WTC11 (cell line): Measurements from ENCODE around the gene KRT83. TPM values are rescaled to one million over a fixed set of nuclear protein-coding genes. Genes with fewer than 3 reads are reported as not detected.

ENCODE experiments used
- ATAC-seq: fragments of 200-7000 bp; cut with Tn5 transposase; 2 replicates; pipeline ENCODE4 v1.10.0; 2021; ENCODE audit warnings: mild to moderate bottlenecking, moderate library complexity
- CTCF ChIA-PET: fragments of 300-600 bp; sonication (Branson Sonifier 250); formaldehyde crosslinking; loops from one replicate; lab custom pipeline; 2021; ENCODE audit warnings: antibody characterized with exemption; lab: Charles Lee
- POLR2A ChIA-PET: fragments of 350-600 bp; sonication (Branson Sonifier 250); formaldehyde crosslinking; loops from one replicate; lab custom pipeline; 2021; ENCODE audit warnings: antibody characterized with exemption; lab: Charles Lee
- DNase-seq: peaks from one replicate; pipeline ENCODE4 v3.0.0; 2021; ENCODE audit warnings: low spot score
- H3K27ac Mint-ChIP-seq: 2 replicates; pipeline ENCODE4 v1.8.0; 2021; ENCODE audit warnings: mixed read lengths
- H3K27me3 Mint-ChIP-seq: 2 replicates; pipeline ENCODE4 v1.8.0; 2021; ENCODE audit warnings: low read depth, mild to moderate bottlenecking, moderate library complexity, mixed read lengths
- H3K36me3 Mint-ChIP-seq: 2 replicates; pipeline ENCODE4 v1.8.0; 2021; ENCODE audit warnings: mixed read lengths
- H3K4me1 Mint-ChIP-seq: 2 replicates; pipeline ENCODE4 v1.8.0; 2022; ENCODE audit warnings: mixed read lengths
- H3K4me3 Mint-ChIP-seq: 2 replicates; pipeline ENCODE4 v1.8.0; 2021; ENCODE audit warnings: mild to moderate bottlenecking, moderate library complexity, mixed read lengths
- H3K9me3 Mint-ChIP-seq: 2 replicates; pipeline ENCODE4 v1.8.0; 2021; ENCODE audit warnings: mixed read lengths
- ESRRA ChIP-seq: sonication (generic); formaldehyde crosslinking; IDR thresholded peaks from 2 replicates; pipeline ENCODE4 v1.8.1; 2022; ENCODE audit warnings: mild to moderate bottlenecking, missing genetic modification reagents, borderline replicate concordance
- GTF2I ChIP-seq: fragments of 250-450 bp; sonication (Bioruptor Pico); conservative IDR thresholded peaks from 2 replicates; pipeline ENCODE4 v1.4.0; 2021; ENCODE audit warnings: mild to moderate bottlenecking
- MYBL2 ChIP-seq: sonication (generic); formaldehyde crosslinking; IDR thresholded peaks from 2 replicates; pipeline ENCODE4 v1.8.1; 2023; ENCODE audit warnings: mild to moderate bottlenecking, moderate library complexity, missing genetic modification reagents
- NFE2L1 ChIP-seq: sonication (generic); formaldehyde crosslinking; IDR thresholded peaks from 2 replicates; pipeline ENCODE4 v1.8.1; 2023; ENCODE audit warnings: missing genetic modification reagents
- NFYB ChIP-seq: sonication (generic); formaldehyde crosslinking; conservative IDR thresholded peaks from 2 replicates; pipeline ENCODE4 v1.8.0; 2022; ENCODE audit warnings: low read depth, missing genetic modification reagents
- SP1 ChIP-seq: sonication (generic); formaldehyde crosslinking; conservative IDR thresholded peaks from 2 replicates; pipeline ENCODE4 v1.8.1; 2022; ENCODE audit warnings: missing genetic modification reagents
- TP53 ChIP-seq: sonication (generic); formaldehyde crosslinking; IDR thresholded peaks from 2 replicates; pipeline ENCODE4 v1.8.1; 2023; ENCODE audit warnings: mild to moderate bottlenecking, missing genetic modification reagents
- ZNF232 ChIP-seq: sonication (generic); formaldehyde crosslinking; IDR thresholded peaks from 2 replicates; pipeline ENCODE4 v1.8.0; 2022; ENCODE audit warnings: mild to moderate bottlenecking, missing genetic modification reagents
- ZNF317 ChIP-seq: sonication (generic); formaldehyde crosslinking; IDR thresholded peaks from 2 replicates; pipeline ENCODE4 v1.8.1; 2023; ENCODE audit warnings: low read depth, mild to moderate bottlenecking, moderate library complexity, missing genetic modification reagents, borderline replicate concordance
- ZNF416 ChIP-seq: fragments of 250-450 bp; sonication (Bioruptor Pico); IDR thresholded peaks from 2 replicates; pipeline ENCODE4 v1.9.0; 2021; ENCODE audit warnings: mild to moderate bottlenecking, inconsistent platforms
- total RNA-seq: library from RNA; stranded (reverse); gene quantifications from 3 replicates; pipeline ENCODE4 v1.2.3, GENCODE V29; 2021
- TF ChIP-seq, protein P1 (sequence below): sonication (generic); formaldehyde crosslinking; IDR thresholded peaks from 2 replicates; pipeline ENCODE4 v1.8.1; 2022; ENCODE audit warnings: mild to moderate bottlenecking, moderate library complexity, missing genetic modification reagents
- TF ChIP-seq, protein P2 (sequence below): sonication (generic); formaldehyde crosslinking; IDR thresholded peaks from 2 replicates; pipeline ENCODE4 v1.8.0; 2023; ENCODE audit warnings: missing genetic modification reagents
- TF ChIP-seq, protein P3 (sequence below): fragments of 250-450 bp; sonication (Bioruptor Pico); IDR thresholded peaks from 2 replicates; pipeline ENCODE4 v1.9.0; 2021; ENCODE audit warnings: moderate library complexity, mild to moderate bottlenecking, inconsistent platforms, borderline replicate concordance
- TF ChIP-seq, protein P4 (sequence below): sonication (generic); formaldehyde crosslinking; IDR thresholded peaks from 2 replicates; pipeline ENCODE4 v1.8.1; 2023; ENCODE audit warnings: mild to moderate bottlenecking, missing genetic modification reagents
- TF ChIP-seq, protein P5 (sequence below): sonication (generic); formaldehyde crosslinking; IDR thresholded peaks from 2 replicates; pipeline ENCODE4 v1.8.0; 2023; ENCODE audit warnings: missing genetic modification reagents, mild to moderate bottlenecking, borderline replicate concordance
- TF ChIP-seq, protein P6 (sequence below): sonication (generic); formaldehyde crosslinking; IDR thresholded peaks from 2 replicates; pipeline ENCODE4 v1.8.0; 2022; ENCODE audit warnings: mild to moderate bottlenecking, missing genetic modification reagents
- TF ChIP-seq, protein P7 (sequence below): fragments of 250-450 bp; sonication (Bioruptor Pico); IDR thresholded peaks from 2 replicates; pipeline ENCODE4 v1.8.0; 2021; ENCODE audit warnings: mild to moderate bottlenecking
- TF ChIP-seq, protein P8 (sequence below): fragments of 250-450 bp; sonication (Bioruptor Pico); conservative IDR thresholded peaks from 2 replicates; pipeline ENCODE4 v1.9.0; 2021; ENCODE audit warnings: mild to moderate bottlenecking
- TF ChIP-seq, protein P9 (sequence below): sonication (generic); formaldehyde crosslinking; IDR thresholded peaks from 2 replicates; pipeline ENCODE4 v1.8.1; 2023; ENCODE audit warnings: mild to moderate bottlenecking, missing genetic modification reagents, moderate library complexity
- TF ChIP-seq, protein P10 (sequence below): sonication (generic); formaldehyde crosslinking; IDR thresholded peaks from 2 replicates; pipeline ENCODE4 v1.8.1; 2023; ENCODE audit warnings: mild to moderate bottlenecking, missing genetic modification reagents, moderate library complexity

KRT83 gene
- total RNA-seq, 1 experiment from 2014 or later: not detected

DNA sequence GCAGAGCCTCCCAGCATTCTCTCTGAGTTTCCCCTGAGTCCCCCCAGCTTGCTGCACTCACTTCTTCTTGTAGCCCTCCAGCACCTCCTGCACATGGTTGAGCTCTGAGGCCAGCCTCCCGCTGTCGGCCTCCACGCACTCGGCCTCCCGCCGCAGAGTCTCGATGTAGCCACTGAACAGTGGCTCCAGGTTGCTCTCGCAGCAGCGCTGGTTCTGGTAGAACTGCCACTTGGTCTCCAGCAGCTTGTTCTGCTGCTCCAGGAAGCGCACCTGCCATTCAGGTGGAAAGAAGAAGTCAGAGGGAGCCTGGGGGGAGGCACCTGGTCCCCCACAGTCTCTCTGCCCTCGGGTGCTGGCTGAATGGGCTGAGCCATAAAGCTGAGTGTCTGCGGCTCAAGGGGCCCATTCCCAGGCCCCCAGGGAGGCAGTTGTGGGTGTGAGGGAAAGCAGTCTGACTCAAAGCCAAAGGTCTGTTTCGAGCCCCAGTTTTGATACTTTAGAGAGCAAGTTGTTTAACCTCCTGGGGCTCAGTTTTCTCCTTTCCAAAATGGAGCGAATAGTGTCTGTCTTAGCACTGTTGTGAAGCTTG lies 43.8 kb upstream of the KRT83 start:
- H3K4me3 Mint-ChIP-seq: no peak overlapping the region
- ChIA-PET CTCF (interaction anchor here (0.7 to 1.5 kb wide), 6 partner anchors 31 to 506 kb away, joined by 4 to 5 read pairs (median 5); no protein-coding TSS in a partner anchor), POLR2A (no interaction called here)
- H3K27ac Mint-ChIP-seq: no peak overlapping the region
- H3K36me3 Mint-ChIP-seq: no peaks in the 10 kb centered on the region
- no peaks in the 10 kb centered on the region for H3K27me3 Mint-ChIP-seq
- DNase-seq: no peak
- no peaks in the 10 kb centered on the region for H3K4me1 Mint-ChIP-seq
- no peak for TF ChIP-seq ZNF416
- TF ChIP-seq, protein P1, sequence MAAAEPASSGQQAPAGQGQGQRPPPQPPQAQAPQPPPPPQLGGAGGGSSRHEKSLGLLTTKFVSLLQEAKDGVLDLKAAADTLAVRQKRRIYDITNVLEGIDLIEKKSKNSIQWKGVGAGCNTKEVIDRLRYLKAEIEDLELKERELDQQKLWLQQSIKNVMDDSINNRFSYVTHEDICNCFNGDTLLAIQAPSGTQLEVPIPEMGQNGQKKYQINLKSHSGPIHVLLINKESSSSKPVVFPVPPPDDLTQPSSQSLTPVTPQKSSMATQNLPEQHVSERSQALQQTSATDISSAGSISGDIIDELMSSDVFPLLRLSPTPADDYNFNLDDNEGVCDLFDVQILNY (CRISPR knock-in tag): no peak
- TF ChIP-seq, protein P2, sequence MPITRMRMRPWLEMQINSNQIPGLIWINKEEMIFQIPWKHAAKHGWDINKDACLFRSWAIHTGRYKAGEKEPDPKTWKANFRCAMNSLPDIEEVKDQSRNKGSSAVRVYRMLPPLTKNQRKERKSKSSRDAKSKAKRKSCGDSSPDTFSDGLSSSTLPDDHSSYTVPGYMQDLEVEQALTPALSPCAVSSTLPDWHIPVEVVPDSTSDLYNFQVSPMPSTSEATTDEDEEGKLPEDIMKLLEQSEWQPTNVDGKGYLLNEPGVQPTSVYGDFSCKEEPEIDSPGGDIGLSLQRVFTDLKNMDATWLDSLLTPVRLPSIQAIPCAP: no peak
- TF ChIP-seq, protein P3, sequence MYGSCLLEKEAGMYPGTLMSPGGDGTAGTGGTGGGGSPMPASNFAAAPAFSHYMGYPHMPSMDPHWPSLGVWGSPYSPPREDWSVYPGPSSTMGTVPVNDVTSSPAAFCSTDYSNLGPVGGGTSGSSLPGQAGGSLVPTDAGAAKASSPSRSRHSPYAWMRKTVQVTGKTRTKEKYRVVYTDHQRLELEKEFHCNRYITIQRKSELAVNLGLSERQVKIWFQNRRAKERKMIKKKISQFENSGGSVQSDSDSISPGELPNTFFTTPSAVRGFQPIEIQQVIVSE (CRISPR knock-in tag): no peak
- TF ChIP-seq, protein P4, sequence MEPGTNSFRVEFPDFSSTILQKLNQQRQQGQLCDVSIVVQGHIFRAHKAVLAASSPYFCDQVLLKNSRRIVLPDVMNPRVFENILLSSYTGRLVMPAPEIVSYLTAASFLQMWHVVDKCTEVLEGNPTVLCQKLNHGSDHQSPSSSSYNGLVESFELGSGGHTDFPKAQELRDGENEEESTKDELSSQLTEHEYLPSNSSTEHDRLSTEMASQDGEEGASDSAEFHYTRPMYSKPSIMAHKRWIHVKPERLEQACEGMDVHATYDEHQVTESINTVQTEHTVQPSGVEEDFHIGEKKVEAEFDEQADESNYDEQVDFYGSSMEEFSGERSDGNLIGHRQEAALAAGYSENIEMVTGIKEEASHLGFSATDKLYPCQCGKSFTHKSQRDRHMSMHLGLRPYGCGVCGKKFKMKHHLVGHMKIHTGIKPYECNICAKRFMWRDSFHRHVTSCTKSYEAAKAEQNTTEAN: no peak
- TF ChIP-seq, protein P5, sequence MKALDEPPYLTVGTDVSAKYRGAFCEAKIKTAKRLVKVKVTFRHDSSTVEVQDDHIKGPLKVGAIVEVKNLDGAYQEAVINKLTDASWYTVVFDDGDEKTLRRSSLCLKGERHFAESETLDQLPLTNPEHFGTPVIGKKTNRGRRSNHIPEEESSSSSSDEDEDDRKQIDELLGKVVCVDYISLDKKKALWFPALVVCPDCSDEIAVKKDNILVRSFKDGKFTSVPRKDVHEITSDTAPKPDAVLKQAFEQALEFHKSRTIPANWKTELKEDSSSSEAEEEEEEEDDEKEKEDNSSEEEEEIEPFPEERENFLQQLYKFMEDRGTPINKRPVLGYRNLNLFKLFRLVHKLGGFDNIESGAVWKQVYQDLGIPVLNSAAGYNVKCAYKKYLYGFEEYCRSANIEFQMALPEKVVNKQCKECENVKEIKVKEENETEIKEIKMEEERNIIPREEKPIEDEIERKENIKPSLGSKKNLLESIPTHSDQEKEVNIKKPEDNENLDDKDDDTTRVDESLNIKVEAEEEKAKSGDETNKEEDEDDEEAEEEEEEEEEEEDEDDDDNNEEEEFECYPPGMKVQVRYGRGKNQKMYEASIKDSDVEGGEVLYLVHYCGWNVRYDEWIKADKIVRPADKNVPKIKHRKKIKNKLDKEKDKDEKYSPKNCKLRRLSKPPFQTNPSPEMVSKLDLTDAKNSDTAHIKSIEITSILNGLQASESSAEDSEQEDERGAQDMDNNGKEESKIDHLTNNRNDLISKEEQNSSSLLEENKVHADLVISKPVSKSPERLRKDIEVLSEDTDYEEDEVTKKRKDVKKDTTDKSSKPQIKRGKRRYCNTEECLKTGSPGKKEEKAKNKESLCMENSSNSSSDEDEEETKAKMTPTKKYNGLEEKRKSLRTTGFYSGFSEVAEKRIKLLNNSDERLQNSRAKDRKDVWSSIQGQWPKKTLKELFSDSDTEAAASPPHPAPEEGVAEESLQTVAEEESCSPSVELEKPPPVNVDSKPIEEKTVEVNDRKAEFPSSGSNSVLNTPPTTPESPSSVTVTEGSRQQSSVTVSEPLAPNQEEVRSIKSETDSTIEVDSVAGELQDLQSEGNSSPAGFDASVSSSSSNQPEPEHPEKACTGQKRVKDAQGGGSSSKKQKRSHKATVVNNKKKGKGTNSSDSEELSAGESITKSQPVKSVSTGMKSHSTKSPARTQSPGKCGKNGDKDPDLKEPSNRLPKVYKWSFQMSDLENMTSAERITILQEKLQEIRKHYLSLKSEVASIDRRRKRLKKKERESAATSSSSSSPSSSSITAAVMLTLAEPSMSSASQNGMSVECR (CRISPR knock-in tag): no peak
- no peak for TF ChIP-seq MYBL2 (CRISPR knock-in tag)
- TF ChIP-seq, protein P6, sequence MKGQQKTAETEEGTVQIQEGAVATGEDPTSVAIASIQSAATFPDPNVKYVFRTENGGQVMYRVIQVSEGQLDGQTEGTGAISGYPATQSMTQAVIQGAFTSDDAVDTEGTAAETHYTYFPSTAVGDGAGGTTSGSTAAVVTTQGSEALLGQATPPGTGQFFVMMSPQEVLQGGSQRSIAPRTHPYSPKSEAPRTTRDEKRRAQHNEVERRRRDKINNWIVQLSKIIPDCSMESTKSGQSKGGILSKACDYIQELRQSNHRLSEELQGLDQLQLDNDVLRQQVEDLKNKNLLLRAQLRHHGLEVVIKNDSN: no peak
- no peak for TF ChIP-seq SP1 (CRISPR knock-in tag)
- TF ChIP-seq NFE2L1 (CRISPR knock-in tag): no peak
- no peak for TF ChIP-seq GTF2I (CRISPR knock-in tag)
- TF ChIP-seq, protein P7, sequence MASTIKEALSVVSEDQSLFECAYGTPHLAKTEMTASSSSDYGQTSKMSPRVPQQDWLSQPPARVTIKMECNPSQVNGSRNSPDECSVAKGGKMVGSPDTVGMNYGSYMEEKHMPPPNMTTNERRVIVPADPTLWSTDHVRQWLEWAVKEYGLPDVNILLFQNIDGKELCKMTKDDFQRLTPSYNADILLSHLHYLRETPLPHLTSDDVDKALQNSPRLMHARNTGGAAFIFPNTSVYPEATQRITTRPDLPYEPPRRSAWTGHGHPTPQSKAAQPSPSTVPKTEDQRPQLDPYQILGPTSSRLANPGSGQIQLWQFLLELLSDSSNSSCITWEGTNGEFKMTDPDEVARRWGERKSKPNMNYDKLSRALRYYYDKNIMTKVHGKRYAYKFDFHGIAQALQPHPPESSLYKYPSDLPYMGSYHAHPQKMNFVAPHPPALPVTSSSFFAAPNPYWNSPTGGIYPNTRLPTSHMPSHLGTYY (CRISPR knock-in tag): no peak
- no peak for TF ChIP-seq ZNF317 (CRISPR knock-in tag)
- TF ChIP-seq ZNF232: no peak
- TF ChIP-seq TP53: no peak
- TF ChIP-seq, protein P8, sequence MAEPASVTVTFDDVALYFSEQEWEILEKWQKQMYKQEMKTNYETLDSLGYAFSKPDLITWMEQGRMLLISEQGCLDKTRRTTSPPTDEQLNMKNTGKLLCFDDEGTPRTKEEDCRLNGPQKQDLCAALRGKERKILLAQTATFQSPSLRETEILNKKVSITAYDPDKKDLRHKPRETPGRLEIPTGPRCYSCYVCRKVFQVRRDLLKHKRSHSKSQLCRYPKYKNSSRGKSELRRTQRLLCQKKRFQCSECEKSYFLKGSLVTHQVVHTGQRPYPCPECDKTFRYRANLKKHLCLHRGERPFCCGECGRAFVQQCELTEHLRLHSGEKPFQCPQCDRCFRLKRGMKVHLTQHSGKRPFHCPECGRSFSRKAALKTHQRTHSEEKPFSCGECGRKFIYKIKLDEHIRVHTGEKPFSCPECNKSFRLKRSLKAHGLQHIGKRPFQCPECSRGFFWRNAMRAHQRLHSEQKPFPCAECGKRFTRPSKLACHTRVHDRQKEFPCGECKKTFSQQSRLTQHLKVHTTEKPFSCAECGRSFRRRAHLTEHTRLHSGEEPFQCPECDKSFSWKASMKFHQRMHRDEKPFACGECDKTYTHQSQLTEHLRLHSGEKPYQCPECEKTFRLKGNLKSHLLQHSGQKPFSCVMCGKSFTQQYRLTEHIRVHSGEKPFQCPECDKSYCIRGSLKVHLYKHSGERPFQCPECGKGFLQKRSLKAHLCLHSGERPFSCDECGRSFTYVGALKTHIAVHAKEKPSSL: no peak
- TF ChIP-seq NFYB: no peak
- TF ChIP-seq, protein P9, sequence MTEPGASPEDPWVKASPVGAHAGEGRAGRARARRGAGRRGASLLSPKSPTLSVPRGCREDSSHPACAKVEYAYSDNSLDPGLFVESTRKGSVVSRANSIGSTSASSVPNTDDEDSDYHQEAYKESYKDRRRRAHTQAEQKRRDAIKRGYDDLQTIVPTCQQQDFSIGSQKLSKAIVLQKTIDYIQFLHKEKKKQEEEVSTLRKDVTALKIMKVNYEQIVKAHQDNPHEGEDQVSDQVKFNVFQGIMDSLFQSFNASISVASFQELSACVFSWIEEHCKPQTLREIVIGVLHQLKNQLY (CRISPR knock-in tag): no peak
- TF ChIP-seq, protein P10, sequence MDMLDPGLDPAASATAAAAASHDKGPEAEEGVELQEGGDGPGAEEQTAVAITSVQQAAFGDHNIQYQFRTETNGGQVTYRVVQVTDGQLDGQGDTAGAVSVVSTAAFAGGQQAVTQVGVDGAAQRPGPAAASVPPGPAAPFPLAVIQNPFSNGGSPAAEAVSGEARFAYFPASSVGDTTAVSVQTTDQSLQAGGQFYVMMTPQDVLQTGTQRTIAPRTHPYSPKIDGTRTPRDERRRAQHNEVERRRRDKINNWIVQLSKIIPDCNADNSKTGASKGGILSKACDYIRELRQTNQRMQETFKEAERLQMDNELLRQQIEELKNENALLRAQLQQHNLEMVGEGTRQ (CRISPR knock-in tag): no peak
- no peak for TF ChIP-seq ESRRA (CRISPR knock-in tag)
- H3K9me3 Mint-ChIP-seq: no peaks in the 10 kb centered on the region
- ATAC-seq: no peak
